HL-60 (cell line): Measurements from ENCODE around the gene NRARP.

Experiments
- DNase-seq, 2 experiments: peaks; one replicate each; pipeline ENCODE4 v3.0.0-alpha.2; 2010 to 2020; ENCODE audit warnings: low read depth in 1 of 2, low spot score in 1 of 2
- H3K27ac ChIP-seq: fragments of 250-450 bp; sonication (Bioruptor Pico); replicated peaks from 2 replicates; pipeline ENCODE4 v1.5.1; 2020; ENCODE audit warnings: mild to moderate bottlenecking, moderate library complexity
- H3K27me3 ChIP-seq: fragments of 250-450 bp; sonication (Bioruptor Pico); 2 replicates; pipeline ENCODE4 v1.5.1; 2021; ENCODE audit warnings: mild to moderate bottlenecking, moderate library complexity; ENCODE audit not compliant: insufficient read depth, poor library complexity, severe bottlenecking
- H3K4me3 ChIP-seq: replicated peaks from 2 replicates; pipeline ENCODE4 v1.5.1; 2011; ENCODE audit warnings: mild to moderate bottlenecking, control low read depth, low read length; ENCODE audit not compliant: insufficient read depth
- GABPA ChIP-seq: IDR thresholded peaks from 2 replicates; pipeline ENCODE4 v1.6.1; 2012; ENCODE audit warnings: low read depth
- POLR2AphosphoS5 ChIP-seq: IDR thresholded peaks from 2 replicates; pipeline ENCODE4 v1.6.1; 2012; ENCODE audit warnings: low read depth
- SPI1 ChIP-seq: IDR thresholded peaks from 2 replicates; pipeline ENCODE4 v1.6.1; 2012; ENCODE audit warnings: low read depth, mild to moderate bottlenecking, borderline replicate concordance
- TF ChIP-seq, protein P1 (sequence below): IDR thresholded peaks from one replicate; pipeline ENCODE4 v1.5.1; 2011; ENCODE audit warnings: low read length, control low read depth, inconsistent platforms; ENCODE audit not compliant: insufficient read depth
- TF ChIP-seq, protein P2 (sequence below): IDR thresholded peaks from 2 replicates; pipeline ENCODE4 v1.6.1; 2012; ENCODE audit warnings: low read depth; ENCODE audit not compliant: insufficient replicate concordance

The NRARP gene

DNA sequence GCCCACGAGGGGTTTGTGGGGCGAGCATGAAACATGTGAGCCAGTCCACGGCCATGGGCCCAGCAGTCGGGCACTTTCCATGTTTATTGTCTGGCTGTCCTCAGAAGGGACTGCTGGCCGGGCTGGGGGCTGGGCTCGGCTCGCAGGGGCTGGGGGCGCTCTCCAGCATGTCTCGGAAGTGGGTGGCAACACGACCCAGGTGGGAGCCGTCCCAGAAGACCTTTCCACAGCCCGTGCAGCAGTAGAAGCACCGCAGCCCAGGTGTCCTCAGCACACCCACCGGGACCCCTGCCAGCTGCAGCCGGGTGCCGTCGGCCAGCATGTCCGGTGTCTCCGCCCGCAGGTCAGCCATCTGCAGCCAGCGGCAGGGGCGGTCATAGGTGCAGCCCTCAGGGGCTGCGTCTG is 4.8 kb upstream of the NRARP start:
- no peak for DNase-seq
- Histone ChIP-seq H3K4me3 (no peak overlapping the region), H3K27ac (no peak overlapping the region), H3K27me3 (peaks cover 35% of the 10 kb centered on the region)
- TF ChIP-seq SPI1 (no peak), GABPA (no peak), POLR2AphosphoS5 (no peak)
- TF ChIP-seq, protein P1, sequence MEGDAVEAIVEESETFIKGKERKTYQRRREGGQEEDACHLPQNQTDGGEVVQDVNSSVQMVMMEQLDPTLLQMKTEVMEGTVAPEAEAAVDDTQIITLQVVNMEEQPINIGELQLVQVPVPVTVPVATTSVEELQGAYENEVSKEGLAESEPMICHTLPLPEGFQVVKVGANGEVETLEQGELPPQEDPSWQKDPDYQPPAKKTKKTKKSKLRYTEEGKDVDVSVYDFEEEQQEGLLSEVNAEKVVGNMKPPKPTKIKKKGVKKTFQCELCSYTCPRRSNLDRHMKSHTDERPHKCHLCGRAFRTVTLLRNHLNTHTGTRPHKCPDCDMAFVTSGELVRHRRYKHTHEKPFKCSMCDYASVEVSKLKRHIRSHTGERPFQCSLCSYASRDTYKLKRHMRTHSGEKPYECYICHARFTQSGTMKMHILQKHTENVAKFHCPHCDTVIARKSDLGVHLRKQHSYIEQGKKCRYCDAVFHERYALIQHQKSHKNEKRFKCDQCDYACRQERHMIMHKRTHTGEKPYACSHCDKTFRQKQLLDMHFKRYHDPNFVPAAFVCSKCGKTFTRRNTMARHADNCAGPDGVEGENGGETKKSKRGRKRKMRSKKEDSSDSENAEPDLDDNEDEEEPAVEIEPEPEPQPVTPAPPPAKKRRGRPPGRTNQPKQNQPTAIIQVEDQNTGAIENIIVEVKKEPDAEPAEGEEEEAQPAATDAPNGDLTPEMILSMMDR: no peak
- TF ChIP-seq, protein P2, sequence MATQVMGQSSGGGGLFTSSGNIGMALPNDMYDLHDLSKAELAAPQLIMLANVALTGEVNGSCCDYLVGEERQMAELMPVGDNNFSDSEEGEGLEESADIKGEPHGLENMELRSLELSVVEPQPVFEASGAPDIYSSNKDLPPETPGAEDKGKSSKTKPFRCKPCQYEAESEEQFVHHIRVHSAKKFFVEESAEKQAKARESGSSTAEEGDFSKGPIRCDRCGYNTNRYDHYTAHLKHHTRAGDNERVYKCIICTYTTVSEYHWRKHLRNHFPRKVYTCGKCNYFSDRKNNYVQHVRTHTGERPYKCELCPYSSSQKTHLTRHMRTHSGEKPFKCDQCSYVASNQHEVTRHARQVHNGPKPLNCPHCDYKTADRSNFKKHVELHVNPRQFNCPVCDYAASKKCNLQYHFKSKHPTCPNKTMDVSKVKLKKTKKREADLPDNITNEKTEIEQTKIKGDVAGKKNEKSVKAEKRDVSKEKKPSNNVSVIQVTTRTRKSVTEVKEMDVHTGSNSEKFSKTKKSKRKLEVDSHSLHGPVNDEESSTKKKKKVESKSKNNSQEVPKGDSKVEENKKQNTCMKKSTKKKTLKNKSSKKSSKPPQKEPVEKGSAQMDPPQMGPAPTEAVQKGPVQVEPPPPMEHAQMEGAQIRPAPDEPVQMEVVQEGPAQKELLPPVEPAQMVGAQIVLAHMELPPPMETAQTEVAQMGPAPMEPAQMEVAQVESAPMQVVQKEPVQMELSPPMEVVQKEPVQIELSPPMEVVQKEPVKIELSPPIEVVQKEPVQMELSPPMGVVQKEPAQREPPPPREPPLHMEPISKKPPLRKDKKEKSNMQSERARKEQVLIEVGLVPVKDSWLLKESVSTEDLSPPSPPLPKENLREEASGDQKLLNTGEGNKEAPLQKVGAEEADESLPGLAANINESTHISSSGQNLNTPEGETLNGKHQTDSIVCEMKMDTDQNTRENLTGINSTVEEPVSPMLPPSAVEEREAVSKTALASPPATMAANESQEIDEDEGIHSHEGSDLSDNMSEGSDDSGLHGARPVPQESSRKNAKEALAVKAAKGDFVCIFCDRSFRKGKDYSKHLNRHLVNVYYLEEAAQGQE: no peak

DNA sequence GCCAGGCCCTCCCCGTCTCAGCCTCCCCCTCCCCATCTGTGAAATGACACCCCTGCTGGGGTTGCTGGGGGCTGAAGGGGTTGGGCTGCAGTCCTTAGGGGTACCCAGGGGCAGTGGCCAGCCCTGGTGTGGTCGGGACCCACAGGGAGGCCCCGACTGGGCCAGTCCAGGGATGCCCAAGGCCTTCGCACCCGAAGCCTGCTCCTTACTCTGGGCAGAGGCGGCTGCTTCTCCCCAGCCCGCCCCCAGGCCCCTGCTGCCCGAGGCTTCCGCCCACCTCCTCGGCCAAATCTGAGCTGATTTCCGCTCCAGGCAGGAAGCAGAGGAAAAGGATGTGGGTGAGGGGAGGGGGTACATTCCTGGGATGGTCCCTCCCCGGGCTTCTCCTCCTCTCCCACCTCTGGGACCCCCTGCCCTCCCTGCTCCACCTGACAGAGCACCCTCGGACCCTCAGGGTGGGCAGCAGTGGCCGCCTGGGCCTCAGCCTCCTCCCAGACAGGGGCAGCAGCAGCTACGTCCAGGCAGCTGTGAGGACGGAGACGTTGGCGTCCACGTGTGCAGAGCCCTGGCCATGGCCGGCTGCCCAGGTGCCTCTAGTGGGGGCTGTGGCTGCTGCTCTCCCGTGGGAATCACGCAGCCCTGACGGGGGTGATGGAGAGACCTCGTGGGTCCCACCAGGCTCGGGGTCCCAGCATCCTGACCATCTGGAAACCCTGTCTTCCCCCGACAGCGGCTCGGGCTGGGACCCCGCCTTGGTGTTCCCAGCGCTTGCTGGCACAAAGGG is 4.2 kb upstream of the NRARP start:
- DNase-seq: no peak
- TF ChIP-seq, protein P1: no peak
- no peak for TF ChIP-seq POLR2AphosphoS5
- no peak for TF ChIP-seq GABPA
- TF ChIP-seq SPI1: no peak
- TF ChIP-seq, protein P2: no peak
- Histone ChIP-seq H3K27ac (no peak overlapping the region), H3K4me3 (no peak overlapping the region), H3K27me3 (peaks cover 38% of the 10 kb centered on the region)

DNA sequence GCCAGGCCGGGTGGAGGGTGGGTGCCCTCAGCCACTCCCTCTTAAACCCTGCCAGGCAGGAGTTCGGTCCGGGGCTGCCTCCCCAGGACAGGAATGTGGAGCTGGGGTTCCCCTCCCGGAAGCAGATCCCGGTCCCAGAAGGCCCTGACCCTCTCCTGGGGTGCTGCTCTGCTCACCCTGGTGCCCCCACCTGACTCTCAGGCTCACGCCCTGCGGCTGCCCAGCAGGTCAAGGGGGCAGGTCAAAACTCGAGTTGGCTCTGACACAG is 3.7 kb upstream of the NRARP start:
- no peak for DNase-seq
- TF ChIP-seq GABPA: no peak
- no peak for TF ChIP-seq SPI1
- no peak for TF ChIP-seq POLR2AphosphoS5
- TF ChIP-seq, protein P2: no peak
- TF ChIP-seq, protein P1: no peak
- peaks cover 38% of the 10 kb centered on the region for H3K27me3 ChIP-seq
- no peak overlapping the region for H3K4me3 ChIP-seq
- no peak overlapping the region for H3K27ac ChIP-seq
